Natural killer cell (primary cell): ENCODE results near the gene NCF4. TPM values are rescaled to one million over a fixed set of nuclear protein-coding genes. Genes with fewer than 3 reads are reported as not detected.

ENCODE experiments used
- ATAC-seq, 3 donors: fragments of 150-1000 bp in 2 of 3; fragments of 200-7000 bp in 1 of 3; cut with Tn5 transposase; 1 replicate in 1 of 3; 2 replicates in 2 of 3; pipeline ENCODE4 v1.10.0; 2021; ENCODE audit warnings: mild to moderate bottlenecking in 2 of 3, moderate library complexity in 2 of 3
- DNase-seq, 2 donors: peaks; one replicate each; pipeline versions ENCODE4 v3.0.0 to v3.0.0-alpha.2; 2013 to 2021; ENCODE audit warnings: mixed read lengths in 1 of 2
- H3K27ac ChIP-seq: one replicate; pipeline ENCODE4 v1.5.1; 2013; ENCODE audit warnings: mild to moderate bottlenecking, low read length
- H3K27me3 ChIP-seq: one replicate; pipeline ENCODE4 v1.6.1; 2013; ENCODE audit warnings: low read length; ENCODE audit not compliant: control insufficient read depth, insufficient read depth
- H3K36me3 ChIP-seq: one replicate; pipeline ENCODE4 v1.6.1; 2013; ENCODE audit warnings: low read length; ENCODE audit not compliant: control insufficient read depth, insufficient read depth
- H3K4me1 ChIP-seq: one replicate; pipeline ENCODE4 v1.6.1; 2013; ENCODE audit warnings: low read length; ENCODE audit not compliant: control insufficient read depth, insufficient read depth
- H3K4me3 ChIP-seq: one replicate; pipeline ENCODE4 v1.5.1; 2013; ENCODE audit warnings: low read length
- H3K9me3 ChIP-seq: one replicate; pipeline ENCODE4 v1.6.1; 2013; ENCODE audit warnings: low read length; ENCODE audit not compliant: control insufficient read depth, insufficient read depth
- H3K27ac Mint-ChIP-seq, 2 donors: one replicate each; pipeline ENCODE4 v1.8.0; 2022; ENCODE audit warnings: mild to moderate bottlenecking in 2 of 2, mixed read lengths in 2 of 2, moderate library complexity in 1 of 2
- H3K27me3 Mint-ChIP-seq, 2 donors: one replicate each; pipeline ENCODE4 v1.8.0; 2022; ENCODE audit warnings: low read depth in 2 of 2, mixed read lengths in 2 of 2
- H3K36me3 Mint-ChIP-seq: one replicate; pipeline ENCODE4 v1.8.0; 2022; ENCODE audit warnings: mixed read lengths
- H3K4me1 Mint-ChIP-seq, 2 donors: one replicate each; pipeline ENCODE4 v1.8.0; 2022; ENCODE audit warnings: mixed read lengths in 2 of 2
- H3K4me3 Mint-ChIP-seq: one replicate; pipeline ENCODE4 v1.8.0; 2022; ENCODE audit warnings: mild to moderate bottlenecking, moderate library complexity, mixed read lengths
- H3K9me3 Mint-ChIP-seq, 2 donors: one replicate each; pipeline ENCODE4 v1.8.0; 2022; ENCODE audit warnings: mixed read lengths in 2 of 2
- CTCF ChIP-seq: fragments of 200-600 bp; IDR thresholded peaks from one replicate; pipeline ENCODE4 v1.8.0; 2022; ENCODE audit warnings: antibody characterized with exemption
- WGBS: methylation state at CpG from one replicate; pipeline ENCODE4 v1.1.7; 2013; ENCODE audit warnings: missing lambda C conversion rate; ENCODE audit not compliant: insufficient coverage; 5-methylcytosine and 5-hydroxymethylcytosine counted together
- intact Hi-C: fragments of 100-400 bp; cut with micrococcal nuclease; formaldehyde crosslinking; loops from one replicate; pipeline ENCODE4 v1.14.2; 2022
- total RNA-seq, 4 donors: library from RNA; stranded (reverse); fragments of 120-200 nt in 1 of 4; gene quantifications; one replicate each; pipeline versions ENCODE4 v1.2.3 to v1.2.4, GENCODE V29; 2013 to 2022

Gene NCF4
- total RNA-seq, 3 donors from 2014 or later (not counting 1 experiment from before 2014, with no cell fraction given) = 2.6 to 33.2 (median 3.1) TPM

- Histone ChIP-seq H3K4me1 (no peaks in the 10 kb centered on the region), H3K4me3 (no peak overlapping the region), H3K27ac (no peak overlapping the region), H3K36me3 (no peaks in the 10 kb centered on the region), H3K27me3 (no peaks in the 10 kb centered on the region), H3K9me3 (peaks cover 7% of the 10 kb centered on the region)
- DNase-seq = no peak
- Mint-ChIP-seq H3K4me1 (no peaks in the 10 kb centered on the region), H3K36me3 (no peaks in the 10 kb centered on the region), H3K27ac (no peak overlapping the region), H3K27me3 (peaks cover 0 to 9% of the 10 kb centered on the region in 2 donors), H3K9me3 (peaks cover 0 to 4% of the 10 kb centered on the region in 2 donors), H3K4me3 (no peak overlapping the region)
- TF ChIP-seq CTCF = no peak
- ATAC-seq = no peak
- intact Hi-C loops = no loop called here
- 78% methylated on average over 3 of the region's 3 CpGs for WGBS
These were observed 32.5 kb downstream of the NCF4 start for GRCh38 chr22:36893262-36893661.

GRCh38 chr22:36894266-36894665 is 33.5 kb downstream of the NCF4 start:
- Mint-ChIP-seq H3K27ac (no peak overlapping the region), H3K4me1 (no peaks in the 10 kb centered on the region), H3K4me3 (no peak overlapping the region), H3K36me3 (no peaks in the 10 kb centered on the region), H3K9me3 (peaks cover 0 to 4% of the 10 kb centered on the region in 2 donors), H3K27me3 (peaks cover 0 to 13% of the 10 kb centered on the region in 2 donors)
- ATAC-seq = no peak
- no peak for TF ChIP-seq CTCF
- DNase-seq = no peak
- H3K27ac ChIP-seq = no peak overlapping the region
- no peaks in the 10 kb centered on the region for H3K36me3 ChIP-seq
- H3K4me3 ChIP-seq = no peak overlapping the region
- no peaks in the 10 kb centered on the region for H3K4me1 ChIP-seq
- H3K27me3 ChIP-seq = no peaks in the 10 kb centered on the region
- intact Hi-C loops = no loop called here
- peaks cover 7% of the 10 kb centered on the region for H3K9me3 ChIP-seq
- WGBS = 100% methylated on average over 1 of the region's 1 CpG

GRCh38 chr22:36897611-36898010 is 36.8 kb downstream of the NCF4 start:
- no peak for ATAC-seq
- Histone ChIP-seq H3K27me3 (no peaks in the 10 kb centered on the region), H3K9me3 (peaks cover 7% of the 10 kb centered on the region), H3K4me1 (no peaks in the 10 kb centered on the region), H3K36me3 (no peaks in the 10 kb centered on the region), H3K27ac (no peak overlapping the region), H3K4me3 (no peak overlapping the region)
- H3K36me3 Mint-ChIP-seq = no peaks in the 10 kb centered on the region
- H3K4me1 Mint-ChIP-seq = peaks cover 0 to 4% of the 10 kb centered on the region in 2 donors
- peaks cover 8 to 17% of the 10 kb centered on the region in 2 donors for H3K27me3 Mint-ChIP-seq
- WGBS = 92% methylated on average over 3 of the region's 3 CpGs
- no peak overlapping the region for H3K27ac Mint-ChIP-seq
- intact Hi-C loops = no loop called here
- H3K4me3 Mint-ChIP-seq = no peak overlapping the region
- H3K9me3 Mint-ChIP-seq = peaks cover 0 to 4% of the 10 kb centered on the region in 2 donors
- no peak for DNase-seq
- TF ChIP-seq CTCF = no peak

GRCh38 chr22:36898690-36899089 is 37.9 kb downstream of the NCF4 start:
- DNase-seq (no peak), ATAC-seq (no peak)
- Histone ChIP-seq H3K27me3 (no peaks in the 10 kb centered on the region), H3K27ac (no peak overlapping the region), H3K4me3 (no peak overlapping the region), H3K9me3 (peaks cover 7% of the 10 kb centered on the region), H3K4me1 (no peaks in the 10 kb centered on the region), H3K36me3 (no peaks in the 10 kb centered on the region)
- Mint-ChIP-seq H3K4me1 (peaks cover 0 to 4% of the 10 kb centered on the region in 2 donors), H3K9me3 (peaks cover 0 to 4% of the 10 kb centered on the region in 2 donors), H3K36me3 (no peaks in the 10 kb centered on the region), H3K27ac (no peak overlapping the region), H3K4me3 (no peak overlapping the region), H3K27me3 (peaks cover 18 to 21% of the 10 kb centered on the region in 2 donors)
- intact Hi-C loops = no loop called here
- WGBS = 87% methylated on average over 4 of the region's 4 CpGs
- TF ChIP-seq CTCF = no peak
